SU-DHL-6 (cell line): ENCODE results near the gene PDLIM4.

Experiments
- H2AFZ ChIP-seq: fragments of 200-600 bp; sonication (generic); 2 replicates; pipeline ENCODE4 v1.6.1; 2014; ENCODE audit warnings: low read depth, mild to moderate bottlenecking, moderate library complexity, mixed read lengths, antibody characterized with exemption, low read length; ENCODE audit not compliant: severe bottlenecking
- H3F3A ChIP-seq: fragments of 200-600 bp; shearing (Covaris generic); 2 replicates; pipeline ENCODE4 v1.6.0; 2016; ENCODE audit warnings: antibody characterized with exemption, mild to moderate bottlenecking; ENCODE audit not compliant: insufficient read depth
- H3K27ac ChIP-seq: fragments of 200-600 bp; sonication (generic); 2 replicates; pipeline ENCODE4 v1.5.1; 2016; ENCODE audit warnings: low read depth, mild to moderate bottlenecking, low read length, moderate library complexity, mixed read lengths
- H3K27me3 ChIP-seq: fragments of 200-600 bp; sonication (generic), shearing (Covaris generic); 2 replicates; pipeline ENCODE4 v1.6.0; 2014; ENCODE audit warnings: mild to moderate bottlenecking, low read length
- H3K36me3 ChIP-seq: fragments of 200-600 bp; sonication (generic); 2 replicates; pipeline ENCODE4 v1.6.1; 2014; ENCODE audit warnings: mild to moderate bottlenecking, low read length, mixed read lengths
- H3K4me2 ChIP-seq: fragments of 300-600, 200-600 bp; shearing (Covaris generic), sonication (generic); 2 replicates; pipeline ENCODE4 v1.6.0; 2014; ENCODE audit warnings: low read length, low read depth, mild to moderate bottlenecking; ENCODE audit not compliant: poor library complexity, severe bottlenecking
- H3K4me3 ChIP-seq: fragments of 200-600 bp; sonication (generic); 2 replicates; pipeline ENCODE4 v1.5.1; 2014; ENCODE audit warnings: antibody characterized with exemption, low read length, mild to moderate bottlenecking, mixed read lengths; ENCODE audit not compliant: insufficient read depth, poor library complexity, severe bottlenecking
- H3K79me2 ChIP-seq: fragments of 200-600 bp; sonication (generic); 2 replicates; pipeline ENCODE4 v1.6.1; 2014; ENCODE audit warnings: mild to moderate bottlenecking, low read length, moderate library complexity; ENCODE audit not compliant: insufficient read depth
- H3K9ac ChIP-seq: fragments of 200-600 bp; sonication (generic); 2 replicates; pipeline ENCODE4 v1.7.0; 2014; ENCODE audit warnings: mild to moderate bottlenecking, low read length
- H3K9me2 ChIP-seq: fragments of 200-600 bp; sonication (generic); replicated peaks from 2 replicates; pipeline ENCODE4 v1.6.1; 2014; ENCODE audit warnings: low read length; ENCODE audit not compliant: insufficient read depth
- H3K9me3 ChIP-seq: fragments of 200-600 bp; sonication (generic); 2 replicates; pipeline ENCODE4 v1.6.1; 2014; ENCODE audit warnings: low read length, mixed read lengths; ENCODE audit not compliant: insufficient read depth
- H4K20me1 ChIP-seq: fragments of 200-600 bp; sonication (generic); 2 replicates; pipeline ENCODE4 v1.6.1; 2014; ENCODE audit warnings: low read depth, mild to moderate bottlenecking, antibody characterized with exemption, low read length, moderate library complexity, mixed read lengths
- CTCF ChIP-seq: fragments of 200-600 bp; sonication (generic); IDR thresholded peaks from one replicate; pipeline ENCODE4 v1.5.1; 2017; ENCODE audit warnings: antibody characterized with exemption, mild to moderate bottlenecking, low read length, moderate library complexity; ENCODE audit not compliant: insufficient read depth, poor library complexity, severe bottlenecking
- EZH2phosphoT487 ChIP-seq: fragments of 200-600 bp; sonication (generic), shearing (Covaris generic); conservative IDR thresholded peaks from 2 replicates; pipeline ENCODE4 v1.6.1; 2018; ENCODE audit warnings: mild to moderate bottlenecking, antibody characterized with exemption, low read length, moderate library complexity, mixed read lengths

Gene PDLIM4

GRCh38 chr5:132218321-132218720 is 39.2 kb upstream of the PDLIM4 start:
- no peaks in the 10 kb centered on the region for H3K9me3 ChIP-seq
- H3K9me2 ChIP-seq: no peaks in the 10 kb centered on the region
- no peak overlapping the region for H3K4me2 ChIP-seq
- H4K20me1 ChIP-seq: no peaks in the 10 kb centered on the region
- no peak overlapping the region for H3K27ac ChIP-seq
- no peak overlapping the region for H2AFZ ChIP-seq
- no peaks in the 10 kb centered on the region for H3K27me3 ChIP-seq
- no peaks in the 10 kb centered on the region for H3F3A ChIP-seq
- H3K4me3 ChIP-seq: no peak overlapping the region
- TF ChIP-seq CTCF (no peak), EZH2phosphoT487 (no peak)
- no peaks in the 10 kb centered on the region for H3K79me2 ChIP-seq
- H3K36me3 ChIP-seq: no peaks in the 10 kb centered on the region
- H3K9ac ChIP-seq: no peak overlapping the region

- H4K20me1 ChIP-seq: no peaks in the 10 kb centered on the region
- H2AFZ ChIP-seq: no peak overlapping the region
- TF ChIP-seq EZH2phosphoT487 (no peak), CTCF (no peak)
- H3K4me3 ChIP-seq: no peak overlapping the region
- H3K27ac ChIP-seq: no peak overlapping the region
- no peaks in the 10 kb centered on the region for H3K27me3 ChIP-seq
- H3K36me3 ChIP-seq: no peaks in the 10 kb centered on the region
- H3K9ac ChIP-seq: no peak overlapping the region
- H3K9me2 ChIP-seq: no peaks in the 10 kb centered on the region
- no peak overlapping the region for H3K4me2 ChIP-seq
- H3K9me3 ChIP-seq: no peaks in the 10 kb centered on the region
- no peaks in the 10 kb centered on the region for H3K79me2 ChIP-seq
- H3F3A ChIP-seq: no peaks in the 10 kb centered on the region
These were observed 38.1 kb upstream of the PDLIM4 start for GRCh38 chr5:132219289-132219970.

GRCh38 chr5:132219981-132220380 is 37.5 kb upstream of the PDLIM4 start:
- Histone ChIP-seq H3K27ac (no peak overlapping the region), H3K4me3 (no peak overlapping the region), H3K79me2 (no peaks in the 10 kb centered on the region), H2AFZ (no peak overlapping the region), H3K27me3 (no peaks in the 10 kb centered on the region), H3F3A (no peaks in the 10 kb centered on the region), H3K36me3 (no peaks in the 10 kb centered on the region), H3K4me2 (no peak overlapping the region), H3K9me2 (no peaks in the 10 kb centered on the region), H4K20me1 (no peaks in the 10 kb centered on the region), H3K9me3 (no peaks in the 10 kb centered on the region), H3K9ac (no peak overlapping the region)
- no peak for TF ChIP-seq CTCF
- TF ChIP-seq EZH2phosphoT487: no peak
